Measurements from ENCODE around the gene MZB1. TPM values are rescaled to one million over a fixed set of nuclear protein-coding genes. Genes with fewer than 3 reads are reported as not detected.
"Not testable (repeated sequence)": the region's sequence is repeated elsewhere in the genome, so short reads cannot be mapped to it uniquely, and the experiment has no call there.

MZB1 gene
- total RNA-seq, 1 experiment from 2014 or later = not detected

GRCh38 chr5:139378101-139378825 is 11.4 kb downstream of the MZB1 start:
- DNase-seq (ENCODE audit: low read depth) = no peak

- no peak for DNase-seq (ENCODE audit: low read depth)
These were observed 12.5 kb downstream of the MZB1 start for GRCh38 chr5:139377226-139377625.

- no peak for DNase-seq (ENCODE audit: low read depth)
These were observed 13.3 kb downstream of the MZB1 start for GRCh38 chr5:139376364-139376763.

- no peak for DNase-seq (ENCODE audit: low read depth)
These were observed 14.8 kb downstream of the MZB1 start for GRCh38 chr5:139374909-139375308.

- no peak for DNase-seq (ENCODE audit: low read depth)
These were observed 18.0 kb downstream of the MZB1 start for GRCh38 chr5:139371482-139372435.

GRCh38 chr5:139369181-139369580 is 20.5 kb downstream of the MZB1 start:
- DNase-seq (ENCODE audit: low read depth) = peak; percentile 85

GRCh38 chr5:139368613-139369012 is 21.1 kb downstream of the MZB1 start:
- DNase-seq (ENCODE audit: low read depth) = peak; percentile 40

GRCh38 chr5:139364466-139364865 is 25.2 kb downstream of the MZB1 start:
- no peak for DNase-seq (ENCODE audit: low read depth)

GRCh38 chr5:139363937-139364336 is 25.8 kb downstream of the MZB1 start:
- no peak for DNase-seq (ENCODE audit: low read depth)

GRCh38 chr5:139361835-139362429 is 27.8 kb downstream of the MZB1 start:
- DNase-seq (ENCODE audit: low read depth) = no peak

GRCh38 chr5:139360384-139360783 is 29.3 kb downstream of the MZB1 start:
- DNase-seq (ENCODE audit: low read depth) = no peak

GRCh38 chr5:139358064-139358463 is 31.6 kb downstream of the MZB1 start:
- DNase-seq (ENCODE audit: low read depth) = no peak

- DNase-seq (ENCODE audit: low read depth) = not testable (repeated sequence)
These were observed 33.8 kb downstream of the MZB1 start for GRCh38 chr5:139355900-139356299.

- no peak for DNase-seq (ENCODE audit: low read depth)
These were observed 35.5 kb downstream of the MZB1 start for GRCh38 chr5:139354186-139354585.

GRCh38 chr5:139347863-139348262 is 41.9 kb downstream of the MZB1 start:
- not testable (repeated sequence) for DNase-seq (ENCODE audit: low read depth)

GRCh38 chr5:139345442-139345841 is 44.3 kb downstream of the MZB1 start:
- not testable (repeated sequence) for DNase-seq (ENCODE audit: low read depth)

GRCh38 chr5:139344177-139344576 is 45.5 kb downstream of the MZB1 start:
- DNase-seq (ENCODE audit: low read depth) = no peak

GRCh38 chr5:139343476-139343875 is 46.2 kb downstream of the MZB1 start:
- no peak for DNase-seq (ENCODE audit: low read depth)

GRCh38 chr5:139342423-139342723 is 47.3 kb downstream of the MZB1 start:
- DNase-seq (ENCODE audit: low read depth) = no peak

GRCh38 chr5:139341689-139342422 is 47.9 kb downstream of the MZB1 start, which contains the start of gene PAIP2:
PAIP2 (plus strand) TSS chr5:139341854; CDS start chr5:139363785, 21,931 bp downstream.
- DNase-seq (ENCODE audit: low read depth) = peak; percentile 97

GRCh38 chr5:139341187-139341688 is 48.5 kb downstream of the MZB1 start:
- DNase-seq (ENCODE audit: low read depth) = no peak
